Measurements from ENCODE around the gene RAB40A.
"Not testable (repeated sequence)": the region's sequence is repeated elsewhere in the genome, so short reads cannot be mapped to it uniquely, and the experiment has no call there.

Gene RAB40A

GRCh38 chrX:103488332-103488731 lies 31.0 kb downstream of the RAB40A start:
- no peaks in the 10 kb centered on the region for H3K9me3 ChIP-seq
- H3K4me3 ChIP-seq (ENCODE audit: low read depth, low read length): no peak overlapping the region
- peak; percentile 37 for TF ChIP-seq CTCF (IDR thresholded peaks at IDR 0.05; ENCODE audit: low read depth, low read length)
- no peak for DNase-seq
- H3K4me1 ChIP-seq: no peaks in the 10 kb centered on the region
- no peaks in the 10 kb centered on the region for H3K27me3 ChIP-seq
- no peaks in the 10 kb centered on the region for H3K36me3 ChIP-seq

GRCh38 chrX:103483720-103484119 lies 35.6 kb downstream of the RAB40A start:
- no peaks in the 10 kb centered on the region for H3K36me3 ChIP-seq
- TF ChIP-seq CTCF (IDR thresholded peaks at IDR 0.05; ENCODE audit: low read depth, low read length): no peak
- H3K9me3 ChIP-seq: no peaks in the 10 kb centered on the region
- no peak overlapping the region for H3K4me3 ChIP-seq (ENCODE audit: low read depth, low read length)
- no peak for DNase-seq
- H3K4me1 ChIP-seq: no peaks in the 10 kb centered on the region
- no peaks in the 10 kb centered on the region for H3K27me3 ChIP-seq

GRCh38 chrX:103480526-103480925 lies 38.8 kb downstream of the RAB40A start:
- DNase-seq: no peak

GRCh38 chrX:103477496-103477895 lies 41.8 kb downstream of the RAB40A start:
- TF ChIP-seq CTCF (IDR thresholded peaks at IDR 0.05; ENCODE audit: low read depth, low read length): no peak
- H3K4me3 ChIP-seq (ENCODE audit: low read depth, low read length): no peak overlapping the region
- H3K9me3 ChIP-seq: no peaks in the 10 kb centered on the region
- no peak for DNase-seq
- H3K27me3 ChIP-seq: no peaks in the 10 kb centered on the region
- H3K4me1 ChIP-seq: no peaks in the 10 kb centered on the region
- H3K36me3 ChIP-seq: no peaks in the 10 kb centered on the region

More at GRCh38 chrX:103480526-103480925, 38.8 kb downstream of the RAB40A start:
- Histone ChIP-seq H3K27me3 (no peaks in the 10 kb centered on the region), H3K36me3 (no peaks in the 10 kb centered on the region), H3K4me3 (ENCODE audit: low read depth, low read length) (no peak overlapping the region), H3K9me3 (no peaks in the 10 kb centered on the region), H3K4me1 (no peaks in the 10 kb centered on the region)
- TF ChIP-seq CTCF (IDR thresholded peaks at IDR 0.05; ENCODE audit: low read depth, low read length): no peak

- H3K4me3 ChIP-seq (ENCODE audit: low read depth, low read length): no peak overlapping the region
- no peaks in the 10 kb centered on the region for H3K9me3 ChIP-seq
- TF ChIP-seq CTCF (IDR thresholded peaks at IDR 0.05; ENCODE audit: low read depth, low read length): no peak
- DNase-seq: no peak
- H3K4me1 ChIP-seq: no peaks in the 10 kb centered on the region
- H3K27me3 ChIP-seq: no peaks in the 10 kb centered on the region
- H3K36me3 ChIP-seq: no peaks in the 10 kb centered on the region
These were observed 43.9 kb downstream of the RAB40A start for GRCh38 chrX:103475381-103475780.

- not testable (repeated sequence) for DNase-seq; H3K4me1 ChIP-seq; H3K9me3 ChIP-seq; H3K36me3 ChIP-seq; H3K27me3 ChIP-seq; H3K4me3 ChIP-seq (ENCODE audit: low read depth, low read length)
These were observed 49.3 kb downstream of the RAB40A start for GRCh38 chrX:103469977-103470376.

- no peak overlapping the region for H3K4me3 ChIP-seq (ENCODE audit: low read depth, low read length)
- no peaks in the 10 kb centered on the region for H3K9me3 ChIP-seq
- no peaks in the 10 kb centered on the region for H3K36me3 ChIP-seq
- H3K4me1 ChIP-seq: no peaks in the 10 kb centered on the region
- DNase-seq: no peak
- no peaks in the 10 kb centered on the region for H3K27me3 ChIP-seq
- TF ChIP-seq CTCF (IDR thresholded peaks at IDR 0.05; ENCODE audit: low read depth, low read length): no peak
These were observed 51.4 kb downstream of the RAB40A start for GRCh38 chrX:103467887-103468286.

Measured in BE2C (cell line).